Left ventricle myocardium inferior (tissue), 1 donor: ENCODE results near the gene LINC01488. TPM values are rescaled to one million over a fixed set of nuclear protein-coding genes. Genes with fewer than 3 reads are reported as not detected.

Experiments
- DNase-seq: peaks from one replicate; pipeline ENCODE4 v3.0.0-alpha.2; 2020
- H3K27ac ChIP-seq: fragments of 200-600 bp; replicated peaks from 2 replicates; pipeline ENCODE4 v1.8.0; 2021
- H3K27me3 ChIP-seq: fragments of 200-600 bp; 2 replicates; pipeline ENCODE4 v1.8.0; 2021; ENCODE audit warnings: low read depth
- H3K36me3 ChIP-seq: fragments of 200-600 bp; 2 replicates; pipeline ENCODE4 v1.8.0; 2021
- H3K4me1 ChIP-seq: fragments of 200-600 bp; 2 replicates; pipeline ENCODE4 v1.8.0; 2021
- H3K4me3 ChIP-seq: fragments of 200-600 bp; 2 replicates; pipeline ENCODE4 v1.8.0; 2021; ENCODE audit warnings: mild to moderate bottlenecking, moderate library complexity
- H3K9me3 ChIP-seq: fragments of 200-600 bp; replicated peaks from 2 replicates; pipeline ENCODE4 v1.8.0; 2021
- intact Hi-C: fragments of 100-400 bp; cut with micrococcal nuclease; formaldehyde crosslinking; loops from one replicate; pipeline ENCODE4 v1.11.0; 2022
- total RNA-seq: library from RNA; stranded (reverse); fragmentation: NEBNext Ultra II Directional; extraction: Animal tissue kit (Norgen Biotek cat#: 25700); gene quantifications from one replicate; pipeline ENCODE4 v1.2.1, GENCODE V29; 2021
- TF ChIP-seq, protein P1 (sequence below): fragments of 200-600 bp; IDR thresholded peaks from 2 replicates; pipeline ENCODE4 v1.8.0; 2021; ENCODE audit warnings: antibody characterized with exemption, mild to moderate bottlenecking, borderline replicate concordance
- donor health status: DM: no; HTN: yes; CAD: no; lungs with severe emphysema.

The LINC01488 gene
- total RNA-seq, 1 donor from 2014 or later = 0.38 TPM

DNA sequence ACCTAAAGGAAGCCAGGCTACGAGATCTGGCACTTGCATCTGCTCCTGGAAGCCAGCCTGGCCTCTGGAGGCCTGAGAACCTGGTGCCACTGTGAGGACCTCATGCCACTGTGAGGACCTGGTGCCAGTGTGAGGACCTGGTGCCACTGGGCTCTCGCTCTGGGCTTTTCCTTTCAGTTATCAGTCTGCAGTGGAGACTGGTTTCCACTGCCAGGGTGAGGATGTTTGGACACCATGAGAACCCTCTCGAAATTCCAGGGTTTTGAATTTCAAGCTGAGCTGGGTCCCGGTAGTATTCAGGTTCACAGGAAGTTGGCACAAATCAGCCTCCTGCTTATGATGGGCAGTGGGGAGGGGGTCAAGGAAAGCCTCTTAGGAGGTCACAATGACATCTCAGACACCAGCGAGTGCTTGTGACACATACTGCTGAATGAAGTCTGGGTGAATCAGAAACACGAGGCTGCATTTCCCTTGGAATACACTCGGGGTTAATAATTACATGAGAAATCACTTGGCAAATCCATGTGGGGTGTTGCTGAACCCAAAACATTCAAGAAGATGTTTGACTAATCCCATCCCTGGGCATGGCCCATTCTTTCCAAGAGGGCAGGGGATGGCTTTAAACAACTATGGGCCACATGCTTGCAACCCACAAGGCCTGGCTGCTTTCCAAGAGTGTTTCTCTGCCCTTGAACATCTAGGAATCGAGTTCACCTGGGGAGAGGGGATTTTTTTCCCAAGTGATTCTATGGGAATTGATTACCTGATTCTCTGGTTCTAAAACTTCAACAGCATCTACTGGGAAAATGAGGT is 60.2 kb downstream of the LINC01488 start:
- H3K4me1 ChIP-seq = peaks cover 40% of the 10 kb centered on the region
- no peak overlapping the region for H3K4me3 ChIP-seq
- TF ChIP-seq, protein P1, sequence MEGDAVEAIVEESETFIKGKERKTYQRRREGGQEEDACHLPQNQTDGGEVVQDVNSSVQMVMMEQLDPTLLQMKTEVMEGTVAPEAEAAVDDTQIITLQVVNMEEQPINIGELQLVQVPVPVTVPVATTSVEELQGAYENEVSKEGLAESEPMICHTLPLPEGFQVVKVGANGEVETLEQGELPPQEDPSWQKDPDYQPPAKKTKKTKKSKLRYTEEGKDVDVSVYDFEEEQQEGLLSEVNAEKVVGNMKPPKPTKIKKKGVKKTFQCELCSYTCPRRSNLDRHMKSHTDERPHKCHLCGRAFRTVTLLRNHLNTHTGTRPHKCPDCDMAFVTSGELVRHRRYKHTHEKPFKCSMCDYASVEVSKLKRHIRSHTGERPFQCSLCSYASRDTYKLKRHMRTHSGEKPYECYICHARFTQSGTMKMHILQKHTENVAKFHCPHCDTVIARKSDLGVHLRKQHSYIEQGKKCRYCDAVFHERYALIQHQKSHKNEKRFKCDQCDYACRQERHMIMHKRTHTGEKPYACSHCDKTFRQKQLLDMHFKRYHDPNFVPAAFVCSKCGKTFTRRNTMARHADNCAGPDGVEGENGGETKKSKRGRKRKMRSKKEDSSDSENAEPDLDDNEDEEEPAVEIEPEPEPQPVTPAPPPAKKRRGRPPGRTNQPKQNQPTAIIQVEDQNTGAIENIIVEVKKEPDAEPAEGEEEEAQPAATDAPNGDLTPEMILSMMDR = no peak
- H3K27ac ChIP-seq = no peak overlapping the region
- intact Hi-C loops = no loop called here
- H3K27me3 ChIP-seq = no peaks in the 10 kb centered on the region
- H3K36me3 ChIP-seq = no peaks in the 10 kb centered on the region
- DNase-seq = no peak
- no peaks in the 10 kb centered on the region for H3K9me3 ChIP-seq

DNA sequence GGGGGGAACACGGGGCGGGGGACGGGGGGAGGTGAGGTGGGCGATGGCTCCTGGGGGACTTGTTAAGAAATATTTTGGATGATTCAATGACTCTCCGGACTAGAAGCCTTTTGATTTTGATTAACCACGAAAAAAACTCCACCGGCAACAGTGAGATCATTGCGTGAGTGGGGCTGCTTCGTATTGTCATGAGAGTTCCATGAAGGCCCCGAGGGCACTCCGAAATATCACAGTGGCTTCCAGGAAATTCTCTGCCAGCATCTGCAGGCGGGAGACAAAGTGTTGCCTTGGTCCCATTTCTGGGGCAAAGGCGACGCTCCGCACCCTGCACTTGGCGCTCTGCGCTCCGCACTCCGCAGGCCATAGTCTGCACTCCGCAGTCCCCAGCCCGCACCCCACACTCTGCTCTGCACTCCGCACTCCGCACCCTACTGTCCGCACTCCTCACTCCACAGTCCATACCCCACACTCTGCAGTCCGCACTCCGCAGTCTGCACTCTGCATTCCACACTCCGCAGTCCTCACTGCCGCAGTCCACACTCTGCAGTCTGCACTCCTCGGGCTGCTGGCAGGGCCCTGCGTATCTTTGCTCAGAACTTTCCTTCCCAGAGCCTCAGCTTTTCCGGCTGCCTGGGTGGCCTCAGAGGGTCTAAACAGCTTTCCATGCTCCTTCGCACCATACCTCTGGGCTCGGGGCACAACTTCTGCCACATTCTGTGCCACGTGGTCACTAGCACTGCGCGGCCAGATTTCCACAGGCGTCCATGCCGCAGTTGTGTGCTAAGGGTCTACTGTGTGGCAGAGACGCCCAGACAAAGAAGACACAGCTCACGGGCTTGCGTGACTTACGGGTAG is 61.1 kb downstream of the LINC01488 start:
- TF ChIP-seq, protein P1 = no peak
- intact Hi-C loops = no loop called here
- Histone ChIP-seq H3K4me3 (no peak overlapping the region), H3K9me3 (no peaks in the 10 kb centered on the region), H3K4me1 (peaks cover 40% of the 10 kb centered on the region), H3K27me3 (no peaks in the 10 kb centered on the region), H3K36me3 (no peaks in the 10 kb centered on the region), H3K27ac (no peak overlapping the region)
- DNase-seq = no peak

Other genes starting within 250 kb of the LINC01488 start
- not detected for gene MYEOV, start 187.5 kb upstream of the LINC01488 start, total RNA-seq
- gene CCND1, start 159.5 kb downstream of the LINC01488 start, total RNA-seq = 160 TPM
- 8.9 TPM for gene LTO1, start 193.7 kb downstream of the LINC01488 start, total RNA-seq
- gene FGF19, start 222.4 kb downstream of the LINC01488 start, total RNA-seq = not detected